ENCODE data around the gene CCDC196. TPM values are rescaled to one million over a fixed set of nuclear protein-coding genes. Genes with fewer than 3 reads are reported as not detected.

The CCDC196 gene
- total and polyA plus RNA-seq, 2 of the 4 experiments (the other 2 are of a cell fraction), result not detected

DNA sequence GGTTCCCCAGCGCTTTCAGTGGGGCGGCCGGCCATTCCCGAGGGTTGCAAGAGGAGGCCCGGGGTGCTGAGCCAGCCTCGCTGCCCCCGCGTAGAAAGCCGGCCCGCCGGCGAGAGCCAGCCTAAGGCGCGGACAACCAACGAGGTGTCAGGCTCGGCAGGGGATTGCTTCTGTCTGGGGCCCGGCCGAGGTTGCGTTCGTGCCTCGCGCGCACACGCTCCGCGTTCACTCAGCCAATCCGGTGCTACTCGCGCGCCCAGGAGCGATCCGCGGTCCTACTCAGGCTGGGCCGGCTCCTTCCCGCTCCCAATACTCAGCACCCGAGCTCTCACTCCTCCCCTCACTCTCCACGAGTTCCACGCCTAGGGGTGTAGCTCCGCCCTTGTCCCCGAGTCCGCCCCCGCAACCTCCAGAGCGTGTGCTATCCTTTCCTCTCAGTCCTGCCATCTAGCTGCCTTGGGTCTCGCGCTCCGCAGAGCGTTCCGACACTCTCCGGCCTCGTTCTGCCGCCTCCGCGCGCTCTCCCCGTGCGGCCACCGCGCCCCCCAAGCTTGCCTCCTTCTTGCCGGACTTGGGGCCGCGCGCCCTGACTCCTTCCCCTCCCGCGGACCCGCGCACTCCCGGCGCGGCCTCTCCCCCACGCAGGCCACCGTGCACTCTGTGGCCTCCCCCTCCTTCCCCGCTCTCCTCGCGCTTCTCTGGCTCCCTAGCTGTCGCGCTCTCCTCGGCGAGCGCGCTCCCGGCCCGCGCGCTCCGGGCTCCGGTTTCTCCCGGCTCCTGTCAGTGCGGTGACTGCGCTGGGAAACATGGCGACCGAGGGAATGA is 21.8 kb downstream of the CCDC196 start, which contains the start of gene GPHN:
GPHN (plus strand) TSS at position 426 of the 825 bp plus-strand sequence.
- H3K9ac ChIP-seq (ENCODE audit: low read depth, low read length), result peak within 1 kb of the TSS; percentile 63
- H3K36me3 ChIP-seq (ENCODE audit: control insufficient read depth, insufficient read depth, low read length), result no peaks in the 10 kb centered on the region
- peak within 1 kb of the TSS; percentile 18 for H2BK5ac ChIP-seq (ENCODE audit: low read depth, low read length, poor library complexity, severe bottlenecking)
- POLR2A ChIA-PET (ENCODE audit: unreplicated experiment), result no interaction called here
- H3K4ac ChIP-seq (ENCODE audit: low read depth, low read length), result peak within 1 kb of the TSS; percentile 78
- ATAC-seq (ENCODE audit: low read depth) (peak; percentile 97), DNase-seq (peak; percentile 97)
- no peak within 1 kb of the TSS for H2BK20ac ChIP-seq (ENCODE audit: low read depth, low read length)
- peaks cover 0 to 8% of the 10 kb centered on the region in 2 experiments; a peak in 2 of 4 replicates for H3K79me1 ChIP-seq (ENCODE audit: low read depth in 1 of 2, low read length in 2 of 2)
- peak within 1 kb of the TSS; percentile 76 to 81 for H4K8ac ChIP-seq (ENCODE audit: low read depth in 2 of 2, low read length in 2 of 2)
- H4K5ac ChIP-seq (ENCODE audit: low read depth, low read length), result peak within 1 kb of the TSS; percentile 35
- H2AK5ac ChIP-seq (ENCODE audit: low read depth, low read length), result no peak within 1 kb of the TSS
- H4K20me1 ChIP-seq (ENCODE audit: insufficient read depth, low read length), result no peaks in the 10 kb centered on the region; the same call in none of the 2 replicates
- H3K18ac ChIP-seq (ENCODE audit: low read depth, low read length), result 0 out of 2 replicates have a peak within 1 kb of the TSS, but pooled peaks have one; percentile 0
- peak within 1 kb of the TSS; percentile 96 for H3K4me3 ChIP-seq (ENCODE audit: insufficient read depth, low read depth, low read length)
- H3K27ac ChIP-seq (ENCODE audit: insufficient read depth, low read length), result peak within 1 kb of the TSS; percentile 34
- 1% methylated on average over 31 of the region's 91 CpGs; no CpG with 5 or more reads in 1 of the 2 experiments for WGBS, 2 experiments (ENCODE audit: extremely low coverage in 2 of 2, insufficient read length in 1 of 2)
- H2AFZ ChIP-seq (replicated peaks; ENCODE audit: low read length, poor library complexity), result peak within 1 kb of the TSS; percentile 100
- in situ Hi-C loops (cut with MboI; ENCODE audit: low sequenced_read_pairs), result loop anchor here (25.0 kb wide), 1 partner anchor 779 kb away; no protein-coding TSS in a partner anchor
- dilution Hi-C loops (cut with HindIII; ENCODE audit: low sequenced_read_pairs, unreplicated experiment), result no loop called here
- peak within 1 kb of the TSS; percentile 66 for H3K56ac ChIP-seq (ENCODE audit: extremely low read depth, insufficient read depth, low read length)
- peak within 1 kb of the TSS; percentile 69 for H4K91ac ChIP-seq (ENCODE audit: insufficient read depth, low read depth, low read length)
- no peaks in the 10 kb centered on the region for H3K9me1 ChIP-seq (ENCODE audit: insufficient read depth, low read length)
- no TSS peak for BruUV-seq (replicated peaks)
- H2BK15ac ChIP-seq (ENCODE audit: low read depth, low read length), result no peak within 1 kb of the TSS
- CTCF ChIA-PET, result interaction anchor here (0.8 to 0.9 kb wide), 2 partner anchors 13 to 22 kb away, joined by 3 read pairs; partner anchors contain the start of gene CCDC196
- intact Hi-C loops (cut with micrococcal nuclease), result loop anchor here (5.0 to 10.0 kb wide), 2 partner anchors 839 to 1343 kb away; no protein-coding TSS in a partner anchor
- H3K4me2 ChIP-seq (ENCODE audit: low read depth, low read length), result peak within 1 kb of the TSS; percentile 85
- H3K9me3 ChIP-seq (ENCODE audit: control insufficient read depth, insufficient read depth, low read length), result no peaks in the 10 kb centered on the region
- H3K27me3 ChIP-seq (ENCODE audit: control insufficient read depth, insufficient read depth, low read length), result no peaks in the 10 kb centered on the region
- peak within 1 kb of the TSS; percentile 92 for H2AK9ac ChIP-seq (replicated peaks; ENCODE audit: low read depth, low read length, poor library complexity)
- H2BK120ac ChIP-seq (ENCODE audit: low read depth, low read length), result peak within 1 kb of the TSS; percentile 42; the same call in 1 of the 2 replicates
- peak within 1 kb of the TSS; percentile 77 for H3K14ac ChIP-seq (replicated peaks; ENCODE audit: low read depth, low read length)
- H3K4me1 ChIP-seq (ENCODE audit: control insufficient read depth, insufficient read depth, low read length), result no peaks in the 10 kb centered on the region
- H3K23ac ChIP-seq (ENCODE audit: low read depth, low read length), result peak within 1 kb of the TSS; percentile 88
- TF ChIP-seq, protein P1, sequence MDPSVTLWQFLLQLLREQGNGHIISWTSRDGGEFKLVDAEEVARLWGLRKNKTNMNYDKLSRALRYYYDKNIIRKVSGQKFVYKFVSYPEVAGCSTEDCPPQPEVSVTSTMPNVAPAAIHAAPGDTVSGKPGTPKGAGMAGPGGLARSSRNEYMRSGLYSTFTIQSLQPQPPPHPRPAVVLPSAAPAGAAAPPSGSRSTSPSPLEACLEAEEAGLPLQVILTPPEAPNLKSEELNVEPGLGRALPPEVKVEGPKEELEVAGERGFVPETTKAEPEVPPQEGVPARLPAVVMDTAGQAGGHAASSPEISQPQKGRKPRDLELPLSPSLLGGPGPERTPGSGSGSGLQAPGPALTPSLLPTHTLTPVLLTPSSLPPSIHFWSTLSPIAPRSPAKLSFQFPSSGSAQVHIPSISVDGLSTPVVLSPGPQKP (IDR thresholded peaks at IDR 0.05; ENCODE audit: borderline replicate concordance, low read depth, low read length), result no peak
- TF ChIP-seq RCOR1 (IDR thresholded peaks at IDR 0.05; ENCODE audit: insufficient replicate concordance, low read length) (no peak), BHLHE40 (IDR thresholded peaks at IDR 0.05; ENCODE audit: low read depth, low read length) (no peak), MXI1 (IDR thresholded peaks at IDR 0.05; ENCODE audit: borderline replicate concordance, low read depth, low read length) (peak; percentile 79; the same call in 1 of the 2 replicates), RFX5 (IDR thresholded peaks at IDR 0.05; ENCODE audit: low read depth, low read length) (no peak), CHD1 (IDR thresholded peaks at IDR 0.05; ENCODE audit: low read depth, low read length) (no peak), SMC3 (IDR thresholded peaks at IDR 0.05; ENCODE audit: low read depth, low read length) (no peak), POLR2A (IDR thresholded peaks at IDR 0.05; ENCODE audit: low read depth, low read length) (no peak; the same call in 1 of the 2 replicates), MAZ (IDR thresholded peaks at IDR 0.05; ENCODE audit: borderline replicate concordance, low read depth, low read length) (peak; percentile 74; the same call in 1 of the 2 replicates), CEBPB (IDR thresholded peaks at IDR 0.05; ENCODE audit: low read depth, low read length) (peak; percentile 30; the same call in 1 of the 2 replicates), RAD21 (IDR thresholded peaks at IDR 0.05; ENCODE audit: low read length) (no peak), MAFK (IDR thresholded peaks at IDR 0.05; ENCODE audit: low read depth, low read length) (no peak), FOS (IDR thresholded peaks at IDR 0.05; ENCODE audit: low read depth, low read length) (no peak)
- TF ChIP-seq, protein P2, sequence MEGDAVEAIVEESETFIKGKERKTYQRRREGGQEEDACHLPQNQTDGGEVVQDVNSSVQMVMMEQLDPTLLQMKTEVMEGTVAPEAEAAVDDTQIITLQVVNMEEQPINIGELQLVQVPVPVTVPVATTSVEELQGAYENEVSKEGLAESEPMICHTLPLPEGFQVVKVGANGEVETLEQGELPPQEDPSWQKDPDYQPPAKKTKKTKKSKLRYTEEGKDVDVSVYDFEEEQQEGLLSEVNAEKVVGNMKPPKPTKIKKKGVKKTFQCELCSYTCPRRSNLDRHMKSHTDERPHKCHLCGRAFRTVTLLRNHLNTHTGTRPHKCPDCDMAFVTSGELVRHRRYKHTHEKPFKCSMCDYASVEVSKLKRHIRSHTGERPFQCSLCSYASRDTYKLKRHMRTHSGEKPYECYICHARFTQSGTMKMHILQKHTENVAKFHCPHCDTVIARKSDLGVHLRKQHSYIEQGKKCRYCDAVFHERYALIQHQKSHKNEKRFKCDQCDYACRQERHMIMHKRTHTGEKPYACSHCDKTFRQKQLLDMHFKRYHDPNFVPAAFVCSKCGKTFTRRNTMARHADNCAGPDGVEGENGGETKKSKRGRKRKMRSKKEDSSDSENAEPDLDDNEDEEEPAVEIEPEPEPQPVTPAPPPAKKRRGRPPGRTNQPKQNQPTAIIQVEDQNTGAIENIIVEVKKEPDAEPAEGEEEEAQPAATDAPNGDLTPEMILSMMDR (conservative IDR thresholded peaks at IDR 0.05; ENCODE audit: low read depth, low read length), result peak; percentile 25; the same call in 1 of the 2 replicates
